GM13977 (cell line): ENCODE data around the gene AFF4.
"Not testable (repeated sequence)": the region's sequence is repeated elsewhere in the genome, so short reads cannot be mapped to it uniquely, and the experiment has no call there.

ENCODE experiments used
- DNase-seq: peaks from one replicate; pipeline ENCODE4 v3.0.0; 2012; ENCODE audit warnings: low spot score
- in situ Hi-C: fragments of 300-500 bp; cut with MboI; formaldehyde crosslinking; loops from one replicate; pipeline ENCODE4 v1.12.0; 2022; ENCODE audit warnings: low sequenced_read_pairs, low pct_unique_long_range_greater_than_20kb, mixed read lengths, inconsistent platforms; ENCODE audit not compliant: unreplicated experiment
- TF ChIP-seq, protein P1 (sequence below): IDR thresholded peaks from 2 replicates; pipeline ENCODE4 v1.5.1; 2012; ENCODE audit warnings: mild to moderate bottlenecking, control low read depth; ENCODE audit not compliant: insufficient read depth; ENCODE audit errors: extremely low read depth, missing control alignments

The AFF4 gene, protein sequence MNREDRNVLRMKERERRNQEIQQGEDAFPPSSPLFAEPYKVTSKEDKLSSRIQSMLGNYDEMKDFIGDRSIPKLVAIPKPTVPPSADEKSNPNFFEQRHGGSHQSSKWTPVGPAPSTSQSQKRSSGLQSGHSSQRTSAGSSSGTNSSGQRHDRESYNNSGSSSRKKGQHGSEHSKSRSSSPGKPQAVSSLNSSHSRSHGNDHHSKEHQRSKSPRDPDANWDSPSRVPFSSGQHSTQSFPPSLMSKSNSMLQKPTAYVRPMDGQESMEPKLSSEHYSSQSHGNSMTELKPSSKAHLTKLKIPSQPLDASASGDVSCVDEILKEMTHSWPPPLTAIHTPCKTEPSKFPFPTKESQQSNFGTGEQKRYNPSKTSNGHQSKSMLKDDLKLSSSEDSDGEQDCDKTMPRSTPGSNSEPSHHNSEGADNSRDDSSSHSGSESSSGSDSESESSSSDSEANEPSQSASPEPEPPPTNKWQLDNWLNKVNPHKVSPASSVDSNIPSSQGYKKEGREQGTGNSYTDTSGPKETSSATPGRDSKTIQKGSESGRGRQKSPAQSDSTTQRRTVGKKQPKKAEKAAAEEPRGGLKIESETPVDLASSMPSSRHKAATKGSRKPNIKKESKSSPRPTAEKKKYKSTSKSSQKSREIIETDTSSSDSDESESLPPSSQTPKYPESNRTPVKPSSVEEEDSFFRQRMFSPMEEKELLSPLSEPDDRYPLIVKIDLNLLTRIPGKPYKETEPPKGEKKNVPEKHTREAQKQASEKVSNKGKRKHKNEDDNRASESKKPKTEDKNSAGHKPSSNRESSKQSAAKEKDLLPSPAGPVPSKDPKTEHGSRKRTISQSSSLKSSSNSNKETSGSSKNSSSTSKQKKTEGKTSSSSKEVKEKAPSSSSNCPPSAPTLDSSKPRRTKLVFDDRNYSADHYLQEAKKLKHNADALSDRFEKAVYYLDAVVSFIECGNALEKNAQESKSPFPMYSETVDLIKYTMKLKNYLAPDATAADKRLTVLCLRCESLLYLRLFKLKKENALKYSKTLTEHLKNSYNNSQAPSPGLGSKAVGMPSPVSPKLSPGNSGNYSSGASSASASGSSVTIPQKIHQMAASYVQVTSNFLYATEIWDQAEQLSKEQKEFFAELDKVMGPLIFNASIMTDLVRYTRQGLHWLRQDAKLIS

DNA sequence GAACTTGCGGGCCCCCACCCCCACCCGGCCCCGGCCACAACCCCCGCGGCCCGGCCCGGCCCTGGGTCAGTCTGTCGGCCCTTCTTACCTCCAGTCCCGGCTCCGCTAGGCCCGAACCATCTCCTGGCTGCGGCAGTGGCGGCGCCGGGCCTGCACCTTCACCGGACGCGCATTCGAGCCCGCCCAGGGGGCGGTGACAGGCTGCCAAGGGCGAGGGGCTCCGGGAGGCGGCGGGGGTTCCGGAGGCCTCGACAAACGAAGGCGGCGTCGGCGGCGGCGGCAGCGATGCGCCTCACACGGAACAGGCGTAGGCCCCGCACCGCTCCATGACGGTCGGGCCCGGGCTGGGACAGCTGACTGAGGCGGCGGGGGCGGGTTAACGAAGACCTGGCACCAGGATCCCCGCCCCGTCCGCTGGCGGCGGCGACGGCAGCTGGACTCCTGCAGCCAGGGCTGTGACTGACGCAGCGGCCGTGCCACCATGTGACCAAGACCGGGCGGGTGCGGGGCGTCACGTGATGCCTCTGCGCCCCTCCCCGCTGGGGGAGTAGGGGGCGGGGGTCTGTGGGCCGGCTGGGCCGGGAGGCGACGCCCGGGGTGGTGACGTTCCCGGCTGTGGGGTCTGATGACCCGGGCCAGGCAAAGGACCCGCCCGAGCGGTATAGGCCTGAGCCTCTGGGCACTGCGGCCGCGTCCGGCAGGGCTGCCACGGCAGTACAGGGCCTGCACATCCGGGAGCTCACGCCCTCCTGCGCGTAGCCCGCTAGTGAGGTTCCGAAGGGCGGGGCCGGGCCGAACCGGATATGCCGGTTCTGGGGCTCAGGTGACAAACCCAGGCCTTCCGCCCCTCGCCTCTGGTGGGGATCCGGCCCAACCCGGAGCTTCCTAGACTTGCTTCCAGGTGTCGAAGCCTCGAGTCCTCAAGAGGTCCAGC lies at the start of gene AFF4:
AFF4 (minus strand) TSS at position 464 of the 934 bp plus-strand sequence. CDS start 26,445 bp downstream, outside the sequence.
- in situ Hi-C loops: no loop called here
- peak; percentile 96 for DNase-seq
- TF ChIP-seq, protein P1, sequence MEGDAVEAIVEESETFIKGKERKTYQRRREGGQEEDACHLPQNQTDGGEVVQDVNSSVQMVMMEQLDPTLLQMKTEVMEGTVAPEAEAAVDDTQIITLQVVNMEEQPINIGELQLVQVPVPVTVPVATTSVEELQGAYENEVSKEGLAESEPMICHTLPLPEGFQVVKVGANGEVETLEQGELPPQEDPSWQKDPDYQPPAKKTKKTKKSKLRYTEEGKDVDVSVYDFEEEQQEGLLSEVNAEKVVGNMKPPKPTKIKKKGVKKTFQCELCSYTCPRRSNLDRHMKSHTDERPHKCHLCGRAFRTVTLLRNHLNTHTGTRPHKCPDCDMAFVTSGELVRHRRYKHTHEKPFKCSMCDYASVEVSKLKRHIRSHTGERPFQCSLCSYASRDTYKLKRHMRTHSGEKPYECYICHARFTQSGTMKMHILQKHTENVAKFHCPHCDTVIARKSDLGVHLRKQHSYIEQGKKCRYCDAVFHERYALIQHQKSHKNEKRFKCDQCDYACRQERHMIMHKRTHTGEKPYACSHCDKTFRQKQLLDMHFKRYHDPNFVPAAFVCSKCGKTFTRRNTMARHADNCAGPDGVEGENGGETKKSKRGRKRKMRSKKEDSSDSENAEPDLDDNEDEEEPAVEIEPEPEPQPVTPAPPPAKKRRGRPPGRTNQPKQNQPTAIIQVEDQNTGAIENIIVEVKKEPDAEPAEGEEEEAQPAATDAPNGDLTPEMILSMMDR: no peak

DNA sequence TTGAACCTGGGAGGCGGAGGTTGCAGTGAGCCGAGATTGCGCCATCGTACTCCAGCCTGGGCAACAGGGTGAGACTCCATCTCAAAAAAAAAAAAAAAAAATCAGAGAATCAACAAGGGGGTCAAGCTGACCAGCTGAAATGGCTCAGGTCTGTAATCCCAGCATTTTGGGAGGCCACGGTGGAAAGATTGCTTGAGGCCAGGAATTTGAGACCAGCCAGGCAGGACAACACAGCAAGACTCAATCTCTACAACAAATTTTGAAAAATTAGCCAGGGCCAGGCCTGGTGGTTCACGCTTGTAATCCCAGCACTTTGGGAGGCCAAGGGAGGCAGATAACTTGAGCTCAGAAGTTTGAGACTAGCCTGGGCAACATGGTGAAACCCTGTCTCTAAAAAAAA lies 45.0 kb upstream of the AFF4 start:
- DNase-seq, in situ Hi-C loops: not testable (repeated sequence)

DNA sequence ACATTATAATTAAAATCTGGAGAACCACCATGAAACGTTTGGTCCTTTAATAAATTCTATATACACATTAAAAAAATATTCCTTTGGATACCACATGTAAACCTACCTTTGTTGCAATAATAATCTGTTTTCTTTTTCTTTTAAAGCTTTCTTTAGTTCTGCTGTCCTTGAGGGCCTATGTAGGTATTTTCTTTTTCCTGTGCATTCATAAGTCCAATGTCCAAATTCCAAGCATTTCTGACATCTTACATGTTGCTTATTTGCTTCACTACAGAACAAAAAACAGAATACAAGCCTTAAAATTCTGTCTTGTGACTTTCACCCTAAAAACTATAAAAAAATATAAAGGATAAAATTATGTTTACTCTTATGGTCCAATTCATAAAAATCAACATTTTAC lies 43.2 kb upstream of the AFF4 start:
- TF ChIP-seq, protein P1: no peak
- in situ Hi-C loops: no loop called here
- DNase-seq: no peak

DNA sequence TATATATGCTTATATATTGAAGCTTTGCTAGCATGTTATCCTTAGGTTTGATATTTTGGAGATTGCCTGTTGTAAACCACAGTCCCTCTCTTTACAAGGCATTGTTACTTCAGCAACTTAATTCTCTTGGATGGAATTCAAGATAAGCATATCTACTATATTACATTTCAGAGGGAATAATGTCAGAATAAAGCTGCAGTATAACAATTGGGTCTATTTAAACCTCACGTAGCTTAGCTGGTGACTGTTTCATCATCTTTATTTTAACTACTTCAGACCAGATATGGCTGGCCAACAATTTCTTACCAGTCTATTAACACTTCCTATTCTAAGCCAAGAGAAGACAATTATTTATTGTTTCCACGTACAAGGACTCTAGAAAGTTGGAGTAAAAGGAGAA lies 35.8 kb upstream of the AFF4 start:
- in situ Hi-C loops: no loop called here
- TF ChIP-seq, protein P1: no peak
- DNase-seq: no peak

DNA sequence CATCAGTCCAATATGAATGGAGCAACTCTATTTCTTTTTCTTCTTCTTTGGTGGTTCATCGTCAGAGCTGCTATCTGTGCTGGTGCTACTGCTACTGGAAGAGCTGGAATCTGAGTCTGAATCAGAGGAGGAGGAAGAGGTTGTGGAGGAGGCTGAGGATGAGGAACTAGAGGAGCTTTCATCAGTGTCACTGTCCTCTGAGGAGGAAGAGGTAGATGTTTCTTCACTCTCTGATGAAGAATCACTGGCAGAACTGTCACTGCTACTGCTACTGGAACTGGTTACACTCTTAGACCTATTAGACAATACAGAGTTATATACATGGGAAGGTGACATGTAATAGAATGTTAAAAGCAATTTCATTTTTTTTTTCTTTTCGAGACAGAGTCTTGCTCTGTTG lies 35.1 kb upstream of the AFF4 start:
- TF ChIP-seq, protein P1: no peak
- DNase-seq: no peak
- in situ Hi-C loops: no loop called here

DNA sequence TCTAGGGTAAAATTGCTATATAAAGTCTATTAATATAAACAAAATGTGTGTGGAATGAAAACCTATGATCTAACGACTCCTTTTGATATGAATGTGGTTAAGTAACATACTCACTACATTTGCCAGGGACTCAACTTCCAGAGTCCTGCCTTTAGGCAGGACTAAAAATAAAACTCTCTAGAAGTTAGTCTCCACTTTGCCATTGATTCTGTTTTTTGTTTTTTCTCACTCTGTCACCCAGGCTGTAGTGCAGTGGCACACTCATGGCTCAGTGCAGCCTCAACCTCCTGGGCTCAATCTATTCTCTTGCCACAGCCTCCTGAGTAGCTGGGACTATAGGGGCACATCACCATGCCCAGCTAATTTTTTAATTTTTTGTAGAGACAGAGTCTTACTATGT lies 32.9 kb upstream of the AFF4 start:
- no peak for DNase-seq
- TF ChIP-seq, protein P1: no peak
- in situ Hi-C loops: no loop called here
